IMR-90 (cell line): ENCODE results near the gene MB. TPM values are rescaled to one million over a fixed set of nuclear protein-coding genes. Genes with fewer than 3 reads are reported as not detected.

Source experiments
- ATAC-seq: fragments of 200-7000 bp; cut with Tn5 transposase; 2 replicates; pipeline ENCODE4 v1.9.1; 2020; ENCODE audit warnings: low read depth, mild to moderate bottlenecking, moderate library complexity
- BruUV-seq: library from RNA; stranded (reverse); fragments of 400-500 nt; replicated peaks from 2 replicates; lab custom pipeline; 2021; lab: Mats Ljungman, UMichigan
- CTCF ChIA-PET: fragments of 300-600 bp; formaldehyde crosslinking; extraction: SDS; loops from one replicate; lab custom pipeline; 2021; ENCODE audit warnings: antibody characterized with exemption; lab: Yijun Ruan, JAX
- POLR2A ChIA-PET: fragments of 300-600 bp; sonication (Branson Sonifier 250); formaldehyde crosslinking; loops from one replicate; lab custom pipeline; 2022; ENCODE audit warnings: antibody characterized with exemption; ENCODE audit not compliant: unreplicated experiment; lab: Charles Lee
- DNase-seq: peaks from one replicate; pipeline ENCODE4 v3.0.0; 2013
- H2AFZ ChIP-seq: replicated peaks from 2 replicates; pipeline ENCODE3; 2013; ENCODE audit warnings: low read length, mild to moderate bottlenecking; ENCODE audit not compliant: poor library complexity
- H2AK5ac ChIP-seq: 2 replicates; pipeline ENCODE4 v1.6.1; 2013; ENCODE audit warnings: low read depth, low read length, inconsistent platforms
- H2AK9ac ChIP-seq: replicated peaks from 2 replicates; pipeline ENCODE3; 2013; ENCODE audit warnings: mild to moderate bottlenecking, low read depth, low read length, moderate library complexity; ENCODE audit not compliant: poor library complexity
- H2BK120ac ChIP-seq: 2 replicates; pipeline ENCODE4 v1.6.1; 2013; ENCODE audit warnings: low read depth, low read length, inconsistent platforms
- H2BK15ac ChIP-seq: 3 replicates; pipeline ENCODE4 v1.6.1; 2013; ENCODE audit warnings: low read depth, low read length, inconsistent platforms
- H2BK20ac ChIP-seq: 2 replicates; pipeline ENCODE4 v1.6.1; 2013; ENCODE audit warnings: low read depth, mild to moderate bottlenecking, inconsistent platforms, low read length, moderate library complexity
- H2BK5ac ChIP-seq: 2 replicates; pipeline ENCODE4 v1.6.1; 2013; ENCODE audit warnings: mild to moderate bottlenecking, low read depth, low read length, inconsistent platforms; ENCODE audit not compliant: poor library complexity, severe bottlenecking
- H3K14ac ChIP-seq: replicated peaks from 2 replicates; pipeline ENCODE4 v1.6.1; 2013; ENCODE audit warnings: low read depth, low read length, inconsistent platforms
- H3K18ac ChIP-seq: 2 replicates; pipeline ENCODE4 v1.6.1; 2013; ENCODE audit warnings: low read depth, low read length, control low read depth
- H3K23ac ChIP-seq: 2 replicates; pipeline ENCODE4 v1.6.1; 2013; ENCODE audit warnings: low read depth, low read length, inconsistent platforms
- H3K27ac ChIP-seq: 2 replicates; pipeline ENCODE4 v1.5.1; 2013; ENCODE audit warnings: mild to moderate bottlenecking, control low read depth, low read length; ENCODE audit not compliant: insufficient read depth
- H3K27me3 ChIP-seq: 2 replicates; pipeline ENCODE4 v1.6.1; 2013; ENCODE audit warnings: low read length; ENCODE audit not compliant: control insufficient read depth, insufficient read depth
- H3K36me3 ChIP-seq: 2 replicates; pipeline ENCODE4 v1.6.1; 2013; ENCODE audit warnings: low read length, mixed read lengths; ENCODE audit not compliant: control insufficient read depth, insufficient read depth
- H3K4ac ChIP-seq: 2 replicates; pipeline ENCODE4 v1.6.1; 2013; ENCODE audit warnings: low read depth, low read length, inconsistent platforms
- H3K4me1 ChIP-seq: 2 replicates; pipeline ENCODE4 v1.6.1; 2013; ENCODE audit warnings: low read length, mixed read lengths; ENCODE audit not compliant: control insufficient read depth, insufficient read depth
- H3K4me2 ChIP-seq: 2 replicates; pipeline ENCODE4 v1.6.1; 2013; ENCODE audit warnings: low read depth, mild to moderate bottlenecking, control low read depth, low read length, moderate library complexity
- H3K4me3 ChIP-seq: 2 replicates; pipeline ENCODE4 v1.5.1; 2013; ENCODE audit warnings: low read depth, mild to moderate bottlenecking, control low read depth, low read length, moderate library complexity; ENCODE audit not compliant: insufficient read depth
- H3K56ac ChIP-seq: 2 replicates; pipeline ENCODE4 v1.6.1; 2013; ENCODE audit warnings: low read length, inconsistent platforms; ENCODE audit not compliant: insufficient read depth; ENCODE audit errors: extremely low read depth
- H3K79me1 ChIP-seq, 2 experiments: 2 replicates each; pipeline ENCODE4 v1.6.1; 2013; ENCODE audit warnings: low read length in 2 of 2, inconsistent platforms in 1 of 2, low read depth in 1 of 2
- H3K9ac ChIP-seq: 2 replicates; pipeline ENCODE4 v1.6.1; 2013; ENCODE audit warnings: low read depth, low read length, control low read depth
- H3K9me1 ChIP-seq: 2 replicates; pipeline ENCODE4 v1.6.1; 2013; ENCODE audit warnings: low read length, inconsistent platforms; ENCODE audit not compliant: insufficient read depth
- H3K9me3 ChIP-seq: 2 replicates; pipeline ENCODE4 v1.6.1; 2013; ENCODE audit warnings: low read length; ENCODE audit not compliant: control insufficient read depth, insufficient read depth
- H4K20me1 ChIP-seq: 2 replicates; pipeline ENCODE4 v1.6.1; 2013; ENCODE audit warnings: low read length, inconsistent platforms; ENCODE audit not compliant: insufficient read depth
- H4K5ac ChIP-seq: 2 replicates; pipeline ENCODE4 v1.6.1; 2013; ENCODE audit warnings: mild to moderate bottlenecking, low read depth, low read length, control low read depth
- H4K8ac ChIP-seq, 2 experiments: 2 replicates each; pipeline ENCODE4 v1.6.1; 2013; ENCODE audit warnings: low read depth in 2 of 2, low read length in 2 of 2, control low read depth in 1 of 2, inconsistent platforms in 1 of 2
- H4K91ac ChIP-seq: 2 replicates; pipeline ENCODE4 v1.6.1; 2013; ENCODE audit warnings: low read depth, low read length, inconsistent platforms; ENCODE audit not compliant: insufficient read depth
- BHLHE40 ChIP-seq: fragments of 150-350 bp; IDR thresholded peaks from 2 replicates; pipeline ENCODE4 v1.6.1; 2016; ENCODE audit warnings: mild to moderate bottlenecking, low read depth, low read length
- CEBPB ChIP-seq: IDR thresholded peaks from 2 replicates; pipeline ENCODE4 v1.6.1; 2012; ENCODE audit warnings: low read depth, low read length, improper control_type of control experiment
- CHD1 ChIP-seq: IDR thresholded peaks from 2 replicates; pipeline ENCODE4 v1.6.1; 2012; ENCODE audit warnings: low read depth, low read length, improper control_type of control experiment
- CTCF ChIP-seq: conservative IDR thresholded peaks from 2 replicates; pipeline ENCODE4 v1.5.1; 2012; ENCODE audit warnings: mild to moderate bottlenecking, low read depth, low read length, improper control_type of control experiment
- ELK1 ChIP-seq: fragments of 150-350 bp; IDR thresholded peaks from 2 replicates; pipeline ENCODE4 v1.6.1; 2016; ENCODE audit warnings: low read depth, mild to moderate bottlenecking, low read length, moderate library complexity, borderline replicate concordance
- FOS ChIP-seq: fragments of 150-350 bp; IDR thresholded peaks from 2 replicates; pipeline ENCODE4 v1.6.1; 2016; ENCODE audit warnings: low read depth, low read length
- MAFK ChIP-seq: IDR thresholded peaks from 2 replicates; pipeline ENCODE4 v1.6.1; 2012; ENCODE audit warnings: low read depth, low read length, improper control_type of control experiment
- MAZ ChIP-seq: IDR thresholded peaks from 2 replicates; pipeline ENCODE4 v1.6.1; 2012; ENCODE audit warnings: low read depth, mild to moderate bottlenecking, low read length, improper control_type of control experiment, moderate library complexity, borderline replicate concordance
- MXI1 ChIP-seq: IDR thresholded peaks from 2 replicates; pipeline ENCODE4 v1.6.1; 2012; ENCODE audit warnings: low read depth, mild to moderate bottlenecking, low read length, moderate library complexity, borderline replicate concordance
- NFE2L2 ChIP-seq: fragments of 150-350 bp; IDR thresholded peaks from 2 replicates; pipeline ENCODE4 v1.6.1; 2016; ENCODE audit warnings: low read depth, mild to moderate bottlenecking, low read length
- POLR2A ChIP-seq: IDR thresholded peaks from 2 replicates; pipeline ENCODE4 v1.6.1; 2012; ENCODE audit warnings: mild to moderate bottlenecking, low read depth, low read length
- RAD21 ChIP-seq: IDR thresholded peaks from 2 replicates; pipeline ENCODE4 v1.6.1; 2012; ENCODE audit warnings: low read length, improper control_type of control experiment
- RCOR1 ChIP-seq: IDR thresholded peaks from 2 replicates; pipeline ENCODE4 v1.6.1; 2012; ENCODE audit warnings: mild to moderate bottlenecking, low read length, improper control_type of control experiment; ENCODE audit not compliant: insufficient replicate concordance
- RFX5 ChIP-seq: IDR thresholded peaks from 2 replicates; pipeline ENCODE4 v1.8.0; 2012; ENCODE audit warnings: low read depth, mild to moderate bottlenecking, low read length, moderate library complexity
- SMC3 ChIP-seq: fragments of 150-350 bp; IDR thresholded peaks from 2 replicates; pipeline ENCODE4 v1.6.1; 2016; ENCODE audit warnings: low read depth, mild to moderate bottlenecking, antibody characterized with exemption, low read length, moderate library complexity
- USF2 ChIP-seq: fragments of 150-350 bp; IDR thresholded peaks from 2 replicates; pipeline ENCODE4 v1.6.1; 2017; ENCODE audit warnings: mild to moderate bottlenecking, antibody characterized with exemption, low read length, low read depth
- WGBS, 2 experiments: methylation state at CpG; one replicate each; pipeline versions ENCODE4 v1.1.5 to v1.1.7; 2013; ENCODE audit warnings: missing lambda C conversion rate in 2 of 2; ENCODE audit not compliant: insufficient read length in 1 of 2; ENCODE audit errors: extremely low coverage in 2 of 2; 5-methylcytosine and 5-hydroxymethylcytosine counted together
- dilution Hi-C: fragments of 300-500 bp; cut with HindIII; formaldehyde crosslinking; loops from one replicate; pipeline ENCODE4 v1.14.3; 2018; ENCODE audit warnings: low sequenced_read_pairs; ENCODE audit not compliant: unreplicated experiment
- in situ Hi-C: fragments of 300-500 bp; cut with MboI; formaldehyde crosslinking; loops from 3 replicates; pipeline ENCODE4 v1.14.3; 2019; ENCODE audit warnings: low sequenced_read_pairs, inconsistent platforms, mixed read lengths
- intact Hi-C: fragments of 100-400 bp; cut with micrococcal nuclease; formaldehyde crosslinking; loops from 2 replicates; pipeline ENCODE4 v1.10.0; 2022
- polyA plus RNA-seq, 3 experiments: library from polyadenylated mRNA; depleted of rRNA; stranded (reverse); fragments of >200 nt; gene quantifications; 2 replicates each; pipeline ENCODE4 v1.2.3, GENCODE V29; 2012; ENCODE audit warnings: low replicate concordance in 1 of 3
- total RNA-seq: library from RNA; depleted of rRNA; stranded (reverse); fragments of >200 nt; gene quantifications from 2 replicates; pipeline ENCODE4 v1.2.3, GENCODE V29; 2012

MB gene
- total and polyA plus RNA-seq, 2 of the 4 experiments (the other 2 are of a cell fraction), result not detected

GRCh38 chr22:35604621-35605368 lies 12.3 kb downstream of the MB start:
- Histone ChIP-seq H3K23ac (no peak overlapping the region), H3K27ac (no peak overlapping the region), H2BK5ac (no peak overlapping the region), H3K36me3 (no peaks in the 10 kb centered on the region), H4K5ac (no peak overlapping the region), H3K9me1 (no peaks in the 10 kb centered on the region; the same call in 1 of the 2 replicates), H3K79me1 (no peaks in the 10 kb centered on the region), H3K14ac (no peak overlapping the region), H4K8ac (no peak overlapping the region), H2AK5ac (no peak overlapping the region), H2BK15ac (no peak overlapping the region), H2AFZ (no peak overlapping the region), H3K4me3 (no peak overlapping the region), H3K9me3 (no peaks in the 10 kb centered on the region), H4K91ac (no peak overlapping the region), H3K27me3 (peaks cover 49% of the 10 kb centered on the region), H3K18ac (no peak overlapping the region), H4K20me1 (no peaks in the 10 kb centered on the region), H2BK20ac (no peak overlapping the region), H3K56ac (no peak overlapping the region), H2AK9ac (no peak overlapping the region), H3K4me1 (0 out of 2 replicates have a peak, but pooled peaks cover 1% of the 10 kb centered on the region), H3K4me2 (no peak overlapping the region), H3K9ac (no peak overlapping the region), H3K4ac (no peak overlapping the region), H2BK120ac (no peak overlapping the region)
- no CpG with 5 or more reads among the region's 9 CpGs for WGBS, 2 experiments
- dilution Hi-C loops (no loop called here), intact Hi-C loops (no loop called here), in situ Hi-C loops (no loop called here)
- CTCF ChIA-PET, result no interaction called here
- DNase-seq (no peak), ATAC-seq (no peak)
- no peak for TF ChIP-seq NFE2L2
- TF ChIP-seq RFX5, result no peak
- no peak for TF ChIP-seq RCOR1
- no peak for TF ChIP-seq ELK1
- TF ChIP-seq RAD21, result no peak
- TF ChIP-seq CTCF, result no peak
- TF ChIP-seq USF2, result no peak
- no peak for TF ChIP-seq FOS
- TF ChIP-seq MXI1, result no peak
- no peak for TF ChIP-seq SMC3
- TF ChIP-seq CHD1, result no peak
- TF ChIP-seq BHLHE40, result no peak
- TF ChIP-seq MAFK, result no peak
- no peak for TF ChIP-seq MAZ
- TF ChIP-seq POLR2A, result no peak
- no peak for TF ChIP-seq CEBPB
- no TSS peak for BruUV-seq
- POLR2A ChIA-PET, result no interaction called here
